ENCODE measurements around the gene ANKRD12. TPM values are rescaled to one million over a fixed set of nuclear protein-coding genes. Genes with fewer than 3 reads are reported as not detected.

ANKRD12 gene
- total and polyA plus RNA-seq, 2 of the 4 experiments (the other 2 are of a cell fraction), result 2.6 to 12.9 TPM

- Histone ChIP-seq H2BK120ac (ENCODE audit: low read depth, low read length) (no peak overlapping the region), H4K20me1 (ENCODE audit: insufficient read depth, low read length) (no peaks in the 10 kb centered on the region; the same call in 1 of the 2 replicates), H4K5ac (ENCODE audit: low read depth, low read length) (no peak overlapping the region), H3K9me1 (ENCODE audit: insufficient read depth, low read length) (peaks cover 2% of the 10 kb centered on the region), H3K14ac (replicated peaks; ENCODE audit: low read depth, low read length) (no peak overlapping the region), H3K27ac (ENCODE audit: insufficient read depth, low read length) (no peak overlapping the region), H3K4me2 (ENCODE audit: low read depth, low read length) (no peak overlapping the region), H3K27me3 (ENCODE audit: control insufficient read depth, insufficient read depth, low read length) (no peaks in the 10 kb centered on the region), H3K4ac (ENCODE audit: low read depth, low read length) (no peak overlapping the region), H3K18ac (ENCODE audit: low read depth, low read length) (no peak overlapping the region), H4K8ac (ENCODE audit: low read depth in 2 of 2, low read length in 2 of 2) (no peak overlapping the region), H2AFZ (replicated peaks; ENCODE audit: low read length, poor library complexity) (no peak overlapping the region), H3K9me3 (ENCODE audit: control insufficient read depth, insufficient read depth, low read length) (no peaks in the 10 kb centered on the region), H3K79me1 (ENCODE audit: low read depth in 1 of 2, low read length in 2 of 2) (peaks cover 2 to 15% of the 10 kb centered on the region in 2 experiments; a peak in 2 of 4 replicates), H2BK20ac (ENCODE audit: low read depth, low read length) (no peak overlapping the region), H3K23ac (ENCODE audit: low read depth, low read length) (no peak overlapping the region), H3K56ac (ENCODE audit: extremely low read depth, insufficient read depth, low read length) (no peak overlapping the region), H3K36me3 (ENCODE audit: control insufficient read depth, insufficient read depth, low read length) (peaks cover 11% of the 10 kb centered on the region), H2AK5ac (ENCODE audit: low read depth, low read length) (no peak overlapping the region), H2BK5ac (ENCODE audit: low read depth, low read length, poor library complexity, severe bottlenecking) (no peak overlapping the region), H2AK9ac (replicated peaks; ENCODE audit: low read depth, low read length, poor library complexity) (no peak overlapping the region), H3K4me1 (ENCODE audit: control insufficient read depth, insufficient read depth, low read length) (no peaks in the 10 kb centered on the region; the same call in 1 of the 2 replicates), H3K4me3 (ENCODE audit: insufficient read depth, low read depth, low read length) (no peak overlapping the region), H3K9ac (ENCODE audit: low read depth, low read length) (no peak overlapping the region), H2BK15ac (ENCODE audit: low read depth, low read length) (no peak overlapping the region), H4K91ac (ENCODE audit: insufficient read depth, low read depth, low read length) (no peak overlapping the region)
- ATAC-seq (ENCODE audit: low read depth), result peak; percentile 35; the same call in 1 of the 2 replicates
- intact Hi-C loops (cut with micrococcal nuclease), result no loop called here
- no TSS peak for BruUV-seq (replicated peaks)
- in situ Hi-C loops (cut with MboI; ENCODE audit: low sequenced_read_pairs), result no loop called here
- DNase-seq, result no peak
- TF ChIP-seq CTCF (conservative IDR thresholded peaks at IDR 0.05; ENCODE audit: low read depth, low read length), result no peak
- TF ChIP-seq ELK1 (IDR thresholded peaks at IDR 0.05; ENCODE audit: borderline replicate concordance, low read depth, low read length), result no peak
- no peak for TF ChIP-seq CHD1 (IDR thresholded peaks at IDR 0.05; ENCODE audit: low read depth, low read length)
- CTCF ChIA-PET, result no interaction called here
- no CpG with 5 or more reads among the region's 3 CpGs for WGBS, 2 experiments (ENCODE audit: extremely low coverage in 2 of 2, insufficient read length in 1 of 2)
- POLR2A ChIA-PET (ENCODE audit: unreplicated experiment), result no interaction called here
- dilution Hi-C loops (cut with HindIII; ENCODE audit: low sequenced_read_pairs, unreplicated experiment), result no loop called here
Measured at GRCh38 chr18:9206421-9206820, 69.8 kb downstream of the ANKRD12 start.
